Upper lobe of right lung (tissue), 1 donor: ENCODE results near the gene EHHADH. TPM values are rescaled to one million over a fixed set of nuclear protein-coding genes. Genes with fewer than 3 reads are reported as not detected.

ENCODE experiments used
- ATAC-seq: fragments of 200-7000 bp; cut with Tn5 transposase; one replicate; pipeline ENCODE4 v1.9.1; 2020; ENCODE audit warnings: mild to moderate bottlenecking, moderate library complexity
- DNase-seq: peaks from one replicate; pipeline ENCODE4 v3.0.0-alpha.2; 2020
- H3K27ac ChIP-seq: fragments of 200-600 bp; one replicate; pipeline ENCODE4 v1.8.0; 2022
- H3K27me3 ChIP-seq: fragments of 200-600 bp; one replicate; pipeline ENCODE4 v1.8.0; 2022; ENCODE audit warnings: mild to moderate bottlenecking
- H3K36me3 ChIP-seq: fragments of 200-600 bp; one replicate; pipeline ENCODE4 v1.8.0; 2022
- H3K4me1 ChIP-seq: fragments of 200-600 bp; one replicate; pipeline ENCODE4 v1.8.0; 2022
- H3K4me3 ChIP-seq: fragments of 200-600 bp; one replicate; pipeline ENCODE4 v1.8.0; 2022; ENCODE audit warnings: mild to moderate bottlenecking
- H3K9me3 ChIP-seq: fragments of 200-600 bp; one replicate; pipeline ENCODE4 v1.8.0; 2022
- intact Hi-C: fragments of 100-400 bp; cut with DNase I; formaldehyde crosslinking; loops from one replicate; pipeline ENCODE4 v1.11.0; 2022
- total RNA-seq: library from RNA; stranded (reverse); fragmentation: NEBNext Ultra II Directional; extraction: Animal tissue kit (Norgen Biotek cat#: 25700); gene quantifications from one replicate; pipeline ENCODE4 v1.2.1, GENCODE V29; 2021
- TF ChIP-seq, protein P1 (sequence below): fragments of 200-600 bp; IDR thresholded peaks from one replicate; pipeline ENCODE4 v1.8.0; 2022; ENCODE audit warnings: antibody characterized with exemption
- donor health status: DM: no; HTN: yes; CAD: no; lungs with severe emphysema.

EHHADH gene
- total RNA-seq, 1 donor from 2014 or later: 12.0 TPM

DNA sequence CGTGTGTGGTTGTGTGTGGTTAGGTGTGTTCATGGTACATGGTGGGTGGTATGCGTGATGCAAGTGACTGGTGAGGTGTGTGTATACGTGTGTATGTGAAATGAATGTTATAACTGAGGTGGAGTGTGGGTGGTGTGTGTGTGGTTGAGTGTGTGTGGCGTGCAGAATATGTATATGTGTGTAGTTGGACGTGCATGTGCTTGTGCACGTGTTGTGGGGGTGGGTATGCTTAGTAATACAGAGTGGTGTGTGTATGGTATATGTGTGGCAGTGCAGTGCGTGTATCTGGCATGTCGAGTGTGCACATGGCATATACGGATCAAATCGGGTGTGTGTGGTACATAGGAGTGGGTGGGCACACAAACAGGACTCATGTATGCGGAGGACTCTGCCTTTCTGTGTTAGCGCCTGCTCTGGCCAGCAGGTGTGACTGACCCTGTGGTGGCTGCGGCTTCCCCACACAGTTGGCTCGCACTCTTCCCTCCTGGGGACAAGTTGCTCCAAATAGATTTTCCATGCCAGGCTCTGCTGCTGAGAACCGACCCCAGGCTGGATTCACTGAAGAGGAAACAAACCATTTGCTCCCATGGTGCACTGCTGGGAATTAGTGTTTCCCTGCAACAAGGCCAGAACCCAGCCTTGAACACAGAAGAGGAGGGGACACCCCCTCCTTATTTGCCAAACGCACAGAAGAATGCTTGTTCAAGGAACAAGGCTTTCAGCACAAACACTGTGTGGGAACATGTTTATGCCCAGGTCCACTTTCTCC, 99.8 kb downstream of the EHHADH start:
- DNase-seq (no peak), ATAC-seq (no peak)
- intact Hi-C loops: no loop called here
- Histone ChIP-seq H3K4me3 (no peak overlapping the region), H3K36me3 (no peaks in the 10 kb centered on the region), H3K27ac (no peak overlapping the region), H3K4me1 (peaks cover 8% of the 10 kb centered on the region), H3K27me3 (peaks cover 30% of the 10 kb centered on the region), H3K9me3 (no peaks in the 10 kb centered on the region)
- TF ChIP-seq, protein P1, sequence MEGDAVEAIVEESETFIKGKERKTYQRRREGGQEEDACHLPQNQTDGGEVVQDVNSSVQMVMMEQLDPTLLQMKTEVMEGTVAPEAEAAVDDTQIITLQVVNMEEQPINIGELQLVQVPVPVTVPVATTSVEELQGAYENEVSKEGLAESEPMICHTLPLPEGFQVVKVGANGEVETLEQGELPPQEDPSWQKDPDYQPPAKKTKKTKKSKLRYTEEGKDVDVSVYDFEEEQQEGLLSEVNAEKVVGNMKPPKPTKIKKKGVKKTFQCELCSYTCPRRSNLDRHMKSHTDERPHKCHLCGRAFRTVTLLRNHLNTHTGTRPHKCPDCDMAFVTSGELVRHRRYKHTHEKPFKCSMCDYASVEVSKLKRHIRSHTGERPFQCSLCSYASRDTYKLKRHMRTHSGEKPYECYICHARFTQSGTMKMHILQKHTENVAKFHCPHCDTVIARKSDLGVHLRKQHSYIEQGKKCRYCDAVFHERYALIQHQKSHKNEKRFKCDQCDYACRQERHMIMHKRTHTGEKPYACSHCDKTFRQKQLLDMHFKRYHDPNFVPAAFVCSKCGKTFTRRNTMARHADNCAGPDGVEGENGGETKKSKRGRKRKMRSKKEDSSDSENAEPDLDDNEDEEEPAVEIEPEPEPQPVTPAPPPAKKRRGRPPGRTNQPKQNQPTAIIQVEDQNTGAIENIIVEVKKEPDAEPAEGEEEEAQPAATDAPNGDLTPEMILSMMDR: no peak

DNA sequence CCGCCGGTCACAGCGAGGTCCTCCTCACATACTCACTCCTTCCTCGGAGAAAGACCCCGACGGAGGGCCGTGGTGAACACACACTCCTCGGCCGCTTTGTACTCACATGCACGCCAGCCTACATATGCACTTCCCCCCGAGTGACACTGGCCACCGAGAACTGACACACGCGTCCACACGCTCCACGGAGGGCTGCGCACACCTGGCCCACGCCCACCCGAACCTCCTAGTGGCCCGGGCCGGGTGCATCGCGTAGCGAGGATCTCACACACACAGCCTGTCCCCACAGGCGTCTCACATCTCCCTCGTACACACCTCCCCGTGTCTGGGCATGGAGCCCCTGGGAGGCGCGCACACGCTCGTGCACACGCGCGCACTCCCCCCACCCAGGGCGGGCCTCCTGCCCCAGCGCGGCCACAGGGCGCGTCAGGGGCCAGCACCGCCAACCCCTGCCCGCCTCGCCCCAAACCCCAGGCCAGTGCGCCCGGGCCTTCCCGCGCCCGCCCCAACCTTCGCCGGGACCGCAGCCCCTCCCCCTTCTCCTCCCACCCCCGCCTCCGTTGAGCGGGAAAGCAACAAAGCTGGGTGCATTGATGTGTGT, 100.6 kb downstream of the EHHADH start:
- Histone ChIP-seq H3K9me3 (no peaks in the 10 kb centered on the region), H3K36me3 (no peaks in the 10 kb centered on the region), H3K27me3 (peaks cover 30% of the 10 kb centered on the region), H3K4me1 (peaks cover 8% of the 10 kb centered on the region), H3K4me3 (peak overlapping the region; percentile 66), H3K27ac (no peak overlapping the region)
- ATAC-seq: peak; percentile 46
- intact Hi-C loops: no loop called here
- no peak for DNase-seq
- TF ChIP-seq, protein P1: no peak

DNA sequence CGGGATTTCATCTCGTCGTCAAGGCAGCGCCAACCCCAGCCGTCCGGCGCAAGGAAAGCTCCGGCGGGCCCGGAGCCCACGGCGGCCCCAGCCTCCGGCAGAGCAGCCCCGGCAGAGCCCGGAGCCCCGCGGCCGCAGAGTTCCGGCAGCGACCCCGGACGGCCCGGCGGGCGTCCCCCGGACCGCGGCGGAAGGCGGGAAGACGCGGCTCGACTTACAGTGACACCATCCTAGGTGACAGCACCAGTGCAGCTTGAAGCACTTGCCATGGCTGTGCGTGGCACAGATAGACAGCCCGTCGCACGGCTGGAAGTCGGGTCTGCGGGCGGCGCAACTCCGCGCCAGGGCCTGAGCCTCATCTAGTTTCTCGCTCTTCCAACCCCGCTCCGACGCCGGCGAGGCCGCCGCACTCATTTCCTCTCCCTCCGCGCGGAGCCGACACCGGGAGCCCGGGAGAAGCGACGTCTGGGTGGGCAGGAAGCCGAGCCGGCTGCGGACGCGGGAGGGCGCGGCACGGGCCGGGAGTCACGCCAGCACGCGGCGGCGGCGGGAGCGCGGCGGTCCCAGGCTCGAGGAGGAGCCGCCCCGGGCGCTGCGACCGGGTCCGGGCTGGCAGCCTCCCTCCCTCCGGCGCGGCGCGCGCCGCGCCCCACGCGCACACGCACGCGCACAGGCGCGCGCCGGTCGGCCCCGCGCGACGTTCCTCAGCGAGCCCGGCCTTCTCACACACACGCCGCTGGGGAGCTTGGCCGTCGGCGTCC, 101.3 kb downstream of the EHHADH start, which contains the start of gene C3orf70:
Gene C3orf70 (minus strand): TSS at position 651 of the 761 bp plus-strand sequence. CDS start 237 bp downstream, at position 414.
- peak within 1 kb of the TSS; percentile 77 for H3K27ac ChIP-seq
- peak within 1 kb of the TSS; percentile 66 for H3K4me3 ChIP-seq
- TF ChIP-seq, protein P1: no peak
- no peaks in the 10 kb centered on the region for H3K9me3 ChIP-seq
- DNase-seq: peak; percentile 78
- peak; percentile 86 for ATAC-seq
- intact Hi-C loops: no loop called here
- peaks cover 30% of the 10 kb centered on the region for H3K27me3 ChIP-seq
- H3K4me1 ChIP-seq: peaks cover 8% of the 10 kb centered on the region
- H3K36me3 ChIP-seq: no peaks in the 10 kb centered on the region

DNA sequence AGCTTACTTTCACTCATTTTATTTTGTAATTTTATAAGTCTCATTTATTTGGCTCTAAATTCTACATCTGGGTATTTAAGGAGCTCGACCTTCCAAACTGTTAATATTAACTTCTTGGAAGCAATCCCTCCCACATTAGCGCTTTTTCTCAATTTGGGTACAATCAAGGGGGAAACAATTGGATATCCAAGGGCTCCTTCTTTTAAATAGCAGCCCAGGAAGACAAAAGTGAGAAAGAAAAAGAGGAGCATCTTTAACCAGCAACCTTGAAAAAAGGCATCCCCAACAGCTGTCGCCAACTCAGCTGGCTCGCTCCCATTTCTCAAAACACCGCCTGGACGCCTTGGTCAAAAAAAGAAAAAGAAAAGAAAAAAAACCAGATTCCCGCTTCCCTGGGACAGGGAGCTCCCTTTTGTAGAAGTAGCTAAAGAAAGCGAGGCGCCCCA, 101.9 kb downstream of the EHHADH start:
- H3K27ac ChIP-seq: peak overlapping the region; percentile 77
- H3K4me1 ChIP-seq: peaks cover 8% of the 10 kb centered on the region
- ATAC-seq: no peak
- TF ChIP-seq, protein P1: no peak
- no peaks in the 10 kb centered on the region for H3K36me3 ChIP-seq
- intact Hi-C loops: no loop called here
- DNase-seq: no peak
- peaks cover 30% of the 10 kb centered on the region for H3K27me3 ChIP-seq
- H3K9me3 ChIP-seq: no peaks in the 10 kb centered on the region
- peak overlapping the region; percentile 66 for H3K4me3 ChIP-seq

DNA sequence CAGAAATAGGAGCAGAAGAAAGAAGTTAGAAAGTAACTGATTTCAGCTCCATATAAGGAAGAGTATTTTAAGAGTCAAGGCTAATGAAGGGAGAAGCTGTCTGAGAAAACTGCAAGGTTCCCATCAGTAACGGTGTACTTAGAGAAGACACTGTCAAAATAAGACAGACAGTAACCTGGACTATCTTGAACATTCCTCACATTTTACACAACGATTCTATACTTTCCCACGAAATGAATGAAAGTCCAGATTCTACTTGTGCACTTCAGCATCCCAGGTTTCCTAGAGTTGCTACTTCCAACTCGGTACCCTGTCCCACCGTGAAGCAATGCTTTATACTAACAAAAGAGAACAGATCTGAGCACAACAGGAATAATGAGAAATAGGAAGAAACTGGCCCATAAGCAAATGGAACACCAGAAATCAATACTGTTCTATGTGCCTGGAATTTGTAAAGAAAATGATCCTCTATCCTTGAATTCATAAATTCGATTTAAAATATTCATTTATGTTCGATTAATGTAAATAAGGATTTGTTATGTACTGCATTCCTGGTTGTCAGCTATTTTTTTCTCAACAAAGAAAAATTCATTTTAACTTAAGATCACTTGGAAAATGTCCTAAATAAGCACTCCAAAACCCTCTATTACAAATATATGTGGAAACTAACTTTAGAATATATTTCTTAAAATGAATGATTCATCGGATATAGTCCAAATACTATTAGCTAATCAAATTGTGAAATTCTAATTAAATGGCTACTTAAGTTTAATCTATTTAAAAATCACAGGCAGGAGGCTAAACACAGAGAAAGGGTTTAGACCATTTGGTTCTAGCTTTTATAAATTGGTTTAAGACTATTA, 102.5 kb downstream of the EHHADH start:
- H3K27ac ChIP-seq: no peak overlapping the region

More for the DNA sequence above, 102.5 kb downstream of the EHHADH start:
- H3K9me3 ChIP-seq: no peaks in the 10 kb centered on the region
- DNase-seq (no peak), ATAC-seq (no peak)
- peak overlapping the region; percentile 66 for H3K4me3 ChIP-seq
- no peaks in the 10 kb centered on the region for H3K36me3 ChIP-seq
- peaks cover 8% of the 10 kb centered on the region for H3K4me1 ChIP-seq
- TF ChIP-seq, protein P1: no peak
- intact Hi-C loops: no loop called here
- peaks cover 30% of the 10 kb centered on the region for H3K27me3 ChIP-seq
